HG02870 (cell line): Measurements from ENCODE around the gene AHDC1.

Experiments used
- ATAC-seq: cut with Tn5 transposase; IDR thresholded peaks from one replicate; pipeline ENCODE4 v1.9.1; 2021; ENCODE audit warnings: mild to moderate bottlenecking, moderate library complexity; ENCODE audit not compliant: unreplicated experiment

AHDC1 gene

GRCh38 chr1:27491748-27492700, 111.9 kb downstream of the AHDC1 start:
- no peak for ATAC-seq

GRCh38 chr1:27489973-27490741, 113.8 kb downstream of the AHDC1 start, which contains the start of gene WASF2:
TSS of gene WASF2 (minus strand) at chr1:27490167. CDS start at chr1:27428890, 61,277 bp downstream.
- ATAC-seq, result peak; percentile 91

- peak; percentile 17 for ATAC-seq
Measured at GRCh38 chr1:27489501-27489972, 114.4 kb downstream of the AHDC1 start.

GRCh38 chr1:27487966-27488884, 115.7 kb downstream of the AHDC1 start:
- no peak for ATAC-seq

GRCh38 chr1:27485363-27485762, 118.6 kb downstream of the AHDC1 start:
- no peak for ATAC-seq
